Cerebellar cortex (tissue), 1 donor: ENCODE data around the gene COL8A2.

Experiments used
- DNase-seq: peaks from one replicate; pipeline ENCODE4 v3.0.0-alpha.2; 2015; ENCODE audit warnings: low spot score

The COL8A2 gene

GRCh38 chr1:36091141-36091540 is 33.9 kb downstream of the COL8A2 start:
- no peak for DNase-seq

GRCh38 chr1:36089393-36090121 is 35.5 kb downstream of the COL8A2 start:
- DNase-seq, result no peak

GRCh38 chr1:36088577-36089392 is 36.2 kb downstream of the COL8A2 start, which contains the start of gene ADPRS:
Gene ADPRS (plus strand): TSS chr1:36088892. CDS start chr1:36088905, 13 bp downstream.
- DNase-seq, result peak; percentile 84

- no peak for DNase-seq
These were observed 36.8 kb downstream of the COL8A2 start for GRCh38 chr1:36088265-36088576.

GRCh38 chr1:36087233-36088123 is 37.5 kb downstream of the COL8A2 start:
- DNase-seq, result no peak

GRCh38 chr1:36086529-36087232 is 38.3 kb downstream of the COL8A2 start:
- DNase-seq, result no peak

- no peak for DNase-seq
These were observed 39.1 kb downstream of the COL8A2 start for GRCh38 chr1:36085686-36086526.

- no peak for DNase-seq
These were observed 39.9 kb downstream of the COL8A2 start for GRCh38 chr1:36085126-36085525.

- no peak for DNase-seq
These were observed 40.4 kb downstream of the COL8A2 start for GRCh38 chr1:36084497-36085115.

GRCh38 chr1:36083635-36084496 is 41.2 kb downstream of the COL8A2 start, which contains the start of gene TEKT2:
Gene TEKT2 (plus strand): TSS chr1:36084094. CDS start chr1:36084922, 828 bp downstream.
- DNase-seq, result no peak

GRCh38 chr1:36083219-36083618 is 41.8 kb downstream of the COL8A2 start:
- DNase-seq, result no peak

- no peak for DNase-seq
These were observed 43.0 kb downstream of the COL8A2 start for GRCh38 chr1:36081926-36082485.

GRCh38 chr1:36080801-36081200 is 44.2 kb downstream of the COL8A2 start:
- DNase-seq, result no peak

GRCh38 chr1:36080236-36080635 is 44.8 kb downstream of the COL8A2 start:
- DNase-seq, result no peak

- DNase-seq, result no peak
These were observed 47.9 kb downstream of the COL8A2 start for GRCh38 chr1:36076979-36077573.

GRCh38 chr1:36070349-36070748 is 54.7 kb downstream of the COL8A2 start:
- DNase-seq, result no peak

- DNase-seq, result no peak
These were observed 56.2 kb downstream of the COL8A2 start for GRCh38 chr1:36068866-36069265.

GRCh38 chr1:36067871-36068270 is 57.2 kb downstream of the COL8A2 start:
- no peak for DNase-seq

- no peak for DNase-seq
These were observed 62.7 kb downstream of the COL8A2 start for GRCh38 chr1:36062315-36062714.
